Ascending aorta (tissue), 2 donors: ENCODE measurements around the gene GAS5. TPM values are rescaled to one million over a fixed set of nuclear protein-coding genes. Genes with fewer than 3 reads are reported as not detected.
"Not testable (repeated sequence)": the region's sequence is repeated elsewhere in the genome, so short reads cannot be mapped to it uniquely, and the experiment has no call there.

ENCODE experiments used
- DNase-seq, 2 donors: peaks; one replicate each; pipeline ENCODE4 v3.0.0-alpha.2; 2019; ENCODE audit warnings: low spot score in 2 of 2
- H3K27ac ChIP-seq, 2 donors: fragments of 200-600 bp; sonication (generic); one replicate each; pipeline ENCODE4 v1.5.1; 2016 to 2017; ENCODE audit warnings: mild to moderate bottlenecking in 1 of 2
- H3K27me3 ChIP-seq: fragments of 200-600 bp; sonication (generic); one replicate; pipeline ENCODE4 v1.5.1; 2017
- H3K36me3 ChIP-seq, 2 donors: fragments of 200-600 bp; sonication (generic); one replicate each; pipeline ENCODE4 v1.5.1; 2016
- H3K4me1 ChIP-seq, 2 donors: fragments of 200-600 bp; sonication (generic); one replicate each; pipeline ENCODE4 v1.5.1; 2016 to 2017; ENCODE audit warnings: mild to moderate bottlenecking in 1 of 2
- H3K4me3 ChIP-seq, 2 donors: fragments of 200-600 bp; sonication (generic); one replicate each; pipeline ENCODE4 v1.5.1; 2016 to 2017; ENCODE audit warnings: mild to moderate bottlenecking in 1 of 2
- H3K9me3 ChIP-seq, 2 donors: fragments of 200-600 bp; sonication (generic); one replicate each; pipeline ENCODE4 v1.5.1; 2016
- intact Hi-C: fragments of 100-400 bp; cut with DNase I; formaldehyde crosslinking; loops from one replicate; pipeline ENCODE4 v1.15.1; 2023
- total RNA-seq: library from RNA; depleted of rRNA; stranded (reverse); fragments of >200 nt; gene quantifications from one replicate; pipeline ENCODE4 v1.1.0, GENCODE V29; 2016
- TF ChIP-seq, protein P1 (sequence below), 3 experiments: fragments of 200-600 bp in 2 of 3; fragments of 450-650 bp in 1 of 3; sonication (generic) in 2 of 3; IDR thresholded peaks; one replicate each; pipeline ENCODE4 v1.5.1; 2016 to 2019; ENCODE audit warnings: antibody characterized with exemption in 3 of 3, mild to moderate bottlenecking in 1 of 3, moderate library complexity in 1 of 3

GAS5 gene
- total RNA-seq, 1 donor from 2014 or later = 149 TPM

DNA sequence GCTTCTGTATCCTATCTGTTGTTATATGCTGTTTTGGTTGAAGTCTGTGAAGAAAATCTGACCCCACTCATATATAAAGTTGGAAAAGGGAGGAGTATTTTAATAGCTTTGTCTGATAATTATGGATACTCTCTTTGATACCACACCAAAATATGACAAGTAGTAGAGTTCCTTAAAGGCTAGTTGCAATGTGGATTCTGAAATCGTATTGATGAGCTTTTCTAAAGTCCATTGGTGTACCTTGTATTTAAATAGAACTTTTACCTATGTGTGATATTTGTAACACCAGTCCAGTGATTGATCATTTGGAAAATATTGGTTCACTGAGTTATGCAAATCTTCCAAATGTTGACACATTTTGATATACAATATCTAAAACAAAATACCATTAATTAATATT is 7.7 kb downstream of the GAS5 start:
- H3K27ac ChIP-seq = no peak overlapping the region
- H3K9me3 ChIP-seq = no peaks in the 10 kb centered on the region
- intact Hi-C loops = loop anchor here (10.0 kb wide), 1 partner anchor 1165 kb away; the partner anchor contains the start of gene MRPS14
- H3K27me3 ChIP-seq = no peaks in the 10 kb centered on the region
- DNase-seq = no peak
- TF ChIP-seq, protein P1, sequence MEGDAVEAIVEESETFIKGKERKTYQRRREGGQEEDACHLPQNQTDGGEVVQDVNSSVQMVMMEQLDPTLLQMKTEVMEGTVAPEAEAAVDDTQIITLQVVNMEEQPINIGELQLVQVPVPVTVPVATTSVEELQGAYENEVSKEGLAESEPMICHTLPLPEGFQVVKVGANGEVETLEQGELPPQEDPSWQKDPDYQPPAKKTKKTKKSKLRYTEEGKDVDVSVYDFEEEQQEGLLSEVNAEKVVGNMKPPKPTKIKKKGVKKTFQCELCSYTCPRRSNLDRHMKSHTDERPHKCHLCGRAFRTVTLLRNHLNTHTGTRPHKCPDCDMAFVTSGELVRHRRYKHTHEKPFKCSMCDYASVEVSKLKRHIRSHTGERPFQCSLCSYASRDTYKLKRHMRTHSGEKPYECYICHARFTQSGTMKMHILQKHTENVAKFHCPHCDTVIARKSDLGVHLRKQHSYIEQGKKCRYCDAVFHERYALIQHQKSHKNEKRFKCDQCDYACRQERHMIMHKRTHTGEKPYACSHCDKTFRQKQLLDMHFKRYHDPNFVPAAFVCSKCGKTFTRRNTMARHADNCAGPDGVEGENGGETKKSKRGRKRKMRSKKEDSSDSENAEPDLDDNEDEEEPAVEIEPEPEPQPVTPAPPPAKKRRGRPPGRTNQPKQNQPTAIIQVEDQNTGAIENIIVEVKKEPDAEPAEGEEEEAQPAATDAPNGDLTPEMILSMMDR (IDR thresholded peaks at IDR 0.05) = no peak
- H3K36me3 ChIP-seq = peaks cover 49 to 85% of the 10 kb centered on the region in 2 donors
- H3K4me3 ChIP-seq = no peak overlapping the region
- H3K4me1 ChIP-seq = no peaks in the 10 kb centered on the region

DNA sequence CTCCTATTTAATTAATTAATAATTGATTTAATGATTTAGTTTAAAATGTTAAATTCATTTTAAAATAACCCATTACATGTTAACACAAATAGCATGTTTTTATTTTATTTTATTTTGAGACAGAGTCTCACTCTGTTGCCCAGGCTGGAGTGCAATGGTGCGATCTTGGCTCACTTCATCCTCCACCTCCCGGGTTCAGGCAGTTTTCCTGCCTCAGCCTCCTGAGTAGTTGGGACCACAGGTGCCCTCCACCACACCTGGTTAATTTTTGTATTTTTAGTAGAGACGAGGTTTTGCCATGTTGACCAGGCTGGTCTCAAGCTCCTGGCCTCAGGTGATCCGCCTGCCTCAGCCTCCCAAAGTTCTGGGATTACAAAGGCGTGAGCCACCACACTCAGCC is 8.2 kb downstream of the GAS5 start:
- H3K36me3 ChIP-seq = peaks cover 44 to 80% of the 10 kb centered on the region in 2 donors
- H3K4me3 ChIP-seq, H3K9me3 ChIP-seq, intact Hi-C loops, H3K4me1 ChIP-seq, H3K27me3 ChIP-seq, DNase-seq, H3K27ac ChIP-seq: not testable (repeated sequence)

DNA sequence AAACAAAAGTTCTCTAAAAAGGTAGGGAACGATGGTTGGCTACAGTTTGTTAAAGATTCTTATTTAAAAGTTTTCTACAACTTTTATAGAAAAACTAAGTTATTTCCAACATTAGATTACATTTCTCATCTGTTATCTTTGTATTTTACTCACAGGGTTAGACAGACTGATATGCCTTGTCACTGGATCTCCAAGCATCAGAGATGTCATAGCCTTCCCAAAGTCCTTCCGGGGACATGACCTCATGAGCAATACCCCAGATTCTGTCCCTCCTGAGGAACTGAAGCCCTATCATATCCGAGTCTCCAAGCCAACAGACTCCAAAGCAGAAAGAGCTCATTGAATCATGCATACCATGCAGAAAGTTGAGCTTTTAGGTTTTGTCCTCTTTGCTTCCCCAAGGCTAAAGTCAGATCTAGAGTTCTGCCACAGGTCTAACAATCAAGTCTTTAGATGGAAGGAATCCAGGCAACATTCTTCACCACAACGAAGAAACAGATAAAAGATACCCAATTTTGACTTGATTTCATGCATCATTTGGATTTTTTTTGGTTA is 10.3 kb downstream of the GAS5 start:
- no peak overlapping the region for H3K4me3 ChIP-seq
- peaks cover 29 to 71% of the 10 kb centered on the region in 2 donors for H3K36me3 ChIP-seq
- intact Hi-C loops = no loop called here
- no peaks in the 10 kb centered on the region for H3K27me3 ChIP-seq
- TF ChIP-seq, protein P1 (IDR thresholded peaks at IDR 0.05) = no peak
- no peaks in the 10 kb centered on the region for H3K4me1 ChIP-seq
- H3K9me3 ChIP-seq = no peaks in the 10 kb centered on the region
- H3K27ac ChIP-seq = no peak overlapping the region
- no peak for DNase-seq

DNA sequence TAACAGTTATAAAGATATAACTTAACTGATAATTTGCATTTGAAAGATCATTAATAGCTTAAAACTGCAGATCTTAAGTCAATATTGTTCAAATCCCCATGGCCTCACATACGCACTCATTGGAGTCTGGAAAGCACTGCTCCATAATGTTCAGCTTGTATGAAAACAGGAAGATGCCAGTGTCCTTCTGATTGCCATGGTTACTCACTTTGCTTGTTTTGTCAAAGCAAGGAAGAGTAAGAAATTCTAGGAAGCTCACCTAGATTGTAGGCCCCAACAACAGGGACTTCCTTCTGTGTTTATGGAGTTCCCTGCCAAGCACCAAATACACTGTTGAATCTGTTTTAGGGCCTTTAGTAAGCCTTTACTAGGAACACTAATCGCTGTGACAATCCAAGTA is 10.9 kb downstream of the GAS5 start:
- intact Hi-C loops = no loop called here
- no peak for DNase-seq
- H3K27me3 ChIP-seq = no peaks in the 10 kb centered on the region
- TF ChIP-seq, protein P1 (IDR thresholded peaks at IDR 0.05) = no peak
- H3K9me3 ChIP-seq = no peaks in the 10 kb centered on the region
- no peak overlapping the region for H3K27ac ChIP-seq
- H3K4me3 ChIP-seq = no peak overlapping the region
- H3K36me3 ChIP-seq = peaks cover 31 to 71% of the 10 kb centered on the region in 2 donors
- H3K4me1 ChIP-seq = no peaks in the 10 kb centered on the region

DNA sequence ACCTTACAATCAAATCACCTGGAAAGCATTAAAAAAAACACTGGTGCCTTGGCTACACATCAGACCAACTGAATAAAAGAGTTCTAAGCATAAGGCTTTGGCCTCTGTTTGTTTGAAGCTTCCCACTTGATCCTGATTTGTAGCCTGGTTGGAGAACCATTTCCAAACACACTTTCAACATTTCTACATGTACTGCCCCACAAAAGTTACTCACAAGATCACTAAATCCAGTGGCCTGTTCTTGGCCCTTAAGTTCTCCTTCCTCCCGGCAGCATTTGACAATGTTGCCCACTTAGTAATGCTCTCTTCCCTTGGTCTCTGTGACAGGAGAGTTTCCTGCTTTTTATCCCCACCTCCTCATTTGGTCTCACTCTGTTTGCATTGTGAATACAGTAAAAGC is 11.8 kb downstream of the GAS5 start:
- TF ChIP-seq, protein P1 (IDR thresholded peaks at IDR 0.05) = no peak
- H3K27me3 ChIP-seq = no peaks in the 10 kb centered on the region
- H3K9me3 ChIP-seq = no peaks in the 10 kb centered on the region
- H3K4me3 ChIP-seq = no peak overlapping the region
- H3K4me1 ChIP-seq = no peaks in the 10 kb centered on the region
- no peak overlapping the region for H3K27ac ChIP-seq
- no peak for DNase-seq
- H3K36me3 ChIP-seq = peaks cover 30 to 72% of the 10 kb centered on the region in 2 donors
- intact Hi-C loops = no loop called here

DNA sequence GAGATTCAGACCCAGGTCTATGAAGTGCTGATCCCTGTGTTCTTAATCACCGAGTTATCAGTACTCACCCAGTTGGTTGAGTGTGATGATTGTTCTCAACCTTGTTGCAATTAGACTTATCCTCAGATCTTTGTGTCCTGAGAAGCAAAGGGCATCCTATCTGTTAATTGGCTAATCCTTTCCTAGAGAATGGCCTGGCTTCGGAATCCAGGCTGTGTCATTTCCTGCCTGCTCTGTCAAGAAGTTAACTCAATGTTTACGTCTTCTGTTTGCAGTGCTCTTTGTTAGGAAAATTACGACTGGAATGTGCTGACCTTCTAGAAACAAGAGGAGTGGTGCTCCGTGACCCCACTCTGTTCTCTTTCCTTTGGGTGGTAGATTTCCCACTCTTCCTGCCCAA is 14.7 kb downstream of the GAS5 start:
- Histone ChIP-seq H3K36me3 (peaks cover 23 to 60% of the 10 kb centered on the region in 2 donors), H3K27ac (no peak overlapping the region)

More for the DNA sequence above, 14.7 kb downstream of the GAS5 start:
- intact Hi-C loops = no loop called here
- H3K27me3 ChIP-seq = no peaks in the 10 kb centered on the region
- H3K4me1 ChIP-seq = no peaks in the 10 kb centered on the region
- no peaks in the 10 kb centered on the region for H3K9me3 ChIP-seq
- no peak overlapping the region for H3K4me3 ChIP-seq
- TF ChIP-seq, protein P1 (IDR thresholded peaks at IDR 0.05) = no peak
- no peak for DNase-seq
